CD4-positive, alpha-beta T cell treated with Interleukin-17A for 4 hours (primary cell): ENCODE results near the gene EPB41.
A peak's percentile ranks its signal among the peaks of the same experiment; 100 is the strongest.

Experiments
- DNase-seq: peaks from one replicate; pipeline ENCODE4 v3.0.0-alpha.2; 2020; ENCODE audit warnings: mixed read lengths

The EPB41 gene

DNA sequence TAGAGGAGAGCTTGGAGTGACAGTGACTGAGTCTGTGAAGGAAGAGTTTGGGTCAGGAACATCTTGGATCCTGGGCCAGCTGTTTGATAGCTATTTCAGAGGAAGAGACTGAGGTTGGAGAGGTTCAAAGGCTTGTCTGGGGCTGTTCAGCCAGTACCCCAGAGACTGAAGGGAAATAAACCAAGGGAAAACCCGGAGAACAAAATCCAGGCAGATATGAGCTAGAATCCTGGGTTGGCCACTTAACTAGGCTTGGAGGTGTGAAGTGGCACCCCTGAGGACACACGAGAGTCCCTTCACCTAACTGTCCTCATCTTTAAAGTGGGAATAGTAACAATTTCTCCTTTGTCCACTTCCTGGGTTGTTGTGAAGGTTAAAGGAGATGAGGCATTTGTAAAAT, 23.1 kb upstream of the EPB41 start:
- no peak for DNase-seq

DNA sequence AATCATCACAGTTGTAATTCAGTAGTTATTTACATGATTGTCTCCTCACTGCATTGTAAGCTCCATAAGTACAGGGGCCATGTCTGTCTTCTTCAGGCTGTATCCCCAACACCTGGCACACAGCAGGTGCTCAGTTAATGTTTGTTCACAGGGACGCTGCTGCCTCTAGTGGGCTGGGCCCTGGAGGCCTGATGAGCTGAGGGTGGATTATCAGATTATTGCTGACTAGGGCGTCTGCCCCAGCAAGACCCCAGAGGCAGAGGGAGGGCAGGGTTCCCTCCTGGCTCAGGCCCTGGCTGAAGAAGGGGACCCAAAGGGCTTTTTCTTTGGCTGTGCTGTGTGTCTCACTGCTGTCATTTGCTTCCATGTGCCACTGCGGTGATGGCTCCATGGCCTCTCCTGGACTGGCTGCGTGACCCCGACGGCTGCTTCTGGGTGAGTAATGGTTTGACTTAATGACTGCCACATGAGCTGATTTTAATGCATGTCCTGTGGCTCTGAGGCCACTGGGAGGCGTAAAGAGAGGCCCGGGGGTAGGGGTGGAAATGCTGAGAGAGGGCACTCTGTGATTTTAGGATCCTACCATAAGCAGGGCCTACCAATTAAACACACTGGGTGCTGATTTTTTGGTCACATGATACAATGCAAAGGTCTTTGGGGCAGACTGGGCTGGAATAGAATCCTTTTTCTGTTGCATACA, 20.8 kb upstream of the EPB41 start:
- peak; percentile 42 for DNase-seq

DNA sequence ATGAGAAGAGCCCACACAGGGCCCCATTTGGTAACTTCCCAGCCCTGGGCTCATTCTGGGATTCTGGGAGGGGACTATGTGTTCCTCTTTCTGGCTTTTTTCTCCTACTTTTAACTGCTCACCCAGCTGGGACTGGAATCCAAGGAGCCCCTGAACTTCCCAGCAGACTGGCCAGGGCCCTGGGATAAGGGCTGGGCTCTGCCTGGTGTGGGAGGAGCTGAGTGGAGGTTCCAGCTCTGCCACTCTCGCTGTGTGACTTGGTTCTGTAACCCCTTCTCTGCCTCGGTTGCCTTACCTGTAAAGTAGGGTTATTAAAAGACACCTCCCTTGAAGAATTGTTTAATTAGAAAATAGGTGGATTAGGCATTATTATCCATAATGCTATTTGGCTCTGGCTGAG, 19.6 kb upstream of the EPB41 start:
- DNase-seq: no peak

DNA sequence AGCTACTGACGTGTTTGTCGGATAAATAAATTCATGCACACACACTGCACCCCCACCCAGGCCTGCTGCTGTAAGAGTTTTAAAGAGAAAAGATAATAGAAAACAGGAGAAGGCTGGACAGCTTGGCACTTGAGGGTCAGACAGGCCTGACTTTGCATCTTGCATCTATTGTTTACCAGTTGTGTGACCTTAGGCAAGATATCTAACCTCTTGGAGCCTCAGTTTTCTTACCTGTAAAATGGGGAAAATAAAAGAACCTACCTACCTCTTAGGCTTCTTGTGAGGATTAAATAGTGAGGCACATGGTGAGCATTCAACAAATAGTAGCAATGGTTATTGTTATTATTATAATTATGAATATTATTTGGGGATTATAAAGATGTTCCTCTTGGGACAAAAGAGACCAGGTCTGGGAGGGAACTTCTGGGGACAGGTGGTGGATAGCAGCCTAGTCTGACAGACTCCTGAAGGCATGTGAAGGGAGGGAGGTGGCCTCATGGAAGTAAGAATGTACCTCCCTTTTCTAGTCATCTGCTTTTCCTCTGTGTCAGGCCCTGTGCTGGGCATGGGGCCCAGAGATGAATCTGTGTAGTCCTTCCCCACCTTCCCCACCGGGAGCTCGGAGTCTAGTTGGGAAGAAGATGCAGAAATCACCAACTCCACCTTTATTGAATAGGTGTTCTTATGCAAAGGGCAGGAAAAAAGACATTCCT, 18.3 kb upstream of the EPB41 start:
- no peak for DNase-seq

DNA sequence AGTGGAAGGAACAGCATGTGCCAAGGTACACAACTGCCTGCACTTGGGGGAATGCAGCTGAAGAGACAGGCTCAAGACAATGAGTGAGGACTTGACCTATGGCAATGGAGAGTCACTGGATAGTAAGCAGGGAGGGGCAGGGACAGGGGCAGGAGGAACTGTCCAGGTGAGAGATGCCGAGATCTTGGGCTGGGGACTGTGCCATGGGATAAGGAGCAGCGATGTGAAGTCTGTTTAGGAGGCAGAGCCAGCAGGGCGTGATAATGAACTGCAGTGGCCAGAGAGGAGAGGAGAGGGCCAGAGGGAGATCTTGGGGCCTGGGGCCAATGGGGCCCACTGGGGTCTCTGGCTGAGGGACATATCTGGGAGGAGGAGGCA, 17.8 kb upstream of the EPB41 start:
- no peak for DNase-seq

DNA sequence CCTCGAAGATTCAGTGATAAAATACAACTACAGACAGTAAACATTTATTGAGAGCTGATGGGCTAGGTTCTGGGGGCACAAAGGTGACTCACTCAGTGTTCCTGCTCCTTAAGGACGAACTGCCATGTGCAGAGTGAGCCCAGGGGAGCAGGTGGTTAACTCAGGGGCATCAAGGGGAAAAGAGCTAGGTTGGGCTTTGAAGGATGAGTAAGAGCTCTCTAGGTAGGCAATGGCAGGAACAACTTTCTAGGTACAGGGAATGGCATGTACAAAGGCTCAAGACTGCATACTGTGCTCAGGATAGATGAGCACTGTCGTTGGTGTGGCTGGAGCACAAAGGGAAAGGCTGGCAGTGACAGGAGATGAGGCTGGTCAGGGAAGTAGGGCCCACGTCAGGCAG, 16.6 kb upstream of the EPB41 start:
- no peak for DNase-seq

DNA sequence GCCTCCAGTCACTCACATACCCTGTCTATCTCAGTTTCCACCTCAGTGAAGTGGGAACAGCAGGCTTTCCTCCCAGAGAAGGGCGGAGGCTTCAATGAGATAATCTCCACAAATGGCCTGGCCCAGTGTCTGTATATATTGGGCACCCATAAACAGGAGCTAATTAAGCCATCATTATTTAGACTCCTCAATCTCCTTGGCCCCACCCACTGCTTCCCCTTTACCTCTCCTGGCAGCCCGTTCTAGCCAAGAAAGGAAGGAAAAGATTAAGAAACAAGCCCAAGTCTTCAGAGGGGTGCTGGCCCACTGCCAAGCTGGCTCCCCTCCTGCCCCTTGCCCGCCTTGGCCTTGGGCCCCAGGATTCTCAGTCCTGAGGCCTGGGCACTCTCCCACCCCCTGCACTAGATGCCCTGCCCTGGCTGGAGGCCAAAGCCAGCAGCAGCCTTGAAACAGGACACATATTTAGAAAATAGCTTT, 15.9 kb upstream of the EPB41 start:
- DNase-seq: no peak

DNA sequence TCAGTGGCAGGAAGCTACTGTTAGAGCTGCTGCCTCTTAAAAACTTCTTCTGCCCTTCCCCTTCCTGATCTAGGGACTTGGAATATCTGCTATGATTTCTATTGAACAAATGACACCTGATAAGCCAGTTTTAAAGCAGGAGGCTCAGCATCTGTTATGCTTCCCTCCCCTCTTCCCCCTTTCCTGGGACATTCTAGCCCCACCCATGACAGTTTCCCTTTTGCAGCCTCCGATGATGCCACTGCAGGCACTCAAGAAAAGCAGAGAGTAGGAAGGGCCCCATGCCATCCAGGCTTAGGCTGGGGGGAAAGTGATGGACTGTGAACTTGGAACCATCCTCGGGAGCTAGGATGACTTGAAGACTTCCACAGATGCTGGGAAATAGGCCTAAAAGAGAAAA, 15.1 kb upstream of the EPB41 start:
- no peak for DNase-seq

DNA sequence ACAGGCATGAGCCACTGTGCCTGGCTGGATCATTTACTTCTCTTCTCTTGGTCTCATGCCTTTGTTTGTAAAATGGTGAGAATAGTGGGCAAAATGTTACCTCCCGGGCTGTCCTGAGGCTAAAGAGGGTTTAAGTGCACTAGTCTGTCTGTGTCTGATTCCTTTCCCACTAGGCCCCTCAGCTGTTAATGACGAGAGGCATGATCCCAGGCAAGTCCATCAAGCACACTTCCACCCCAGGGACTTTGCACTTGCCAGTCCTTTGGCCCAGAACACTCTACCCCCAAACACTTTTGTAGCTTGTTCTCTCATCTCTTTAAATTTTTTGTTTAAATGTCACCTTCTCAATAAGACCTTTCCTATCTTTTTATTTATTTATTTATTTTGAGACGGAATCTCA, 13.8 kb upstream of the EPB41 start:
- no peak for DNase-seq

DNA sequence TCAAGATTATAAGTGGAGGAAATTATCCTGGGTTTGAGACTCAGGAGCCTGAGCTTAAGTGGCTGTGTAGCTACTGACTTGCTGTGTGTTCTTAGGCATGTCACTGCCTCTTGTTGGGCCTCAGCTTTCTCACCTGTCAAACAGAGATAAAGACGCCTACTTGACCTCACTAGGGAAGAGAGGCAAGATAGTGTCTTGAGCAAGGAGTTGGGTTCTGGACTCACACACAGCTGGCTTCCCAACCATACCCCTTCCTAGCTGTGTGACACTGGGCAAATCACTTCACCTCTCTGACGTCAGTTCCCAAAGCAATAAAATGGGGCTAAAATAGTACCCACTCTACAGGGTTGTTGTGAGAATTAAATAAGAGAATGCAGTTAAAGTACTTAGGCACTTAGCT, 11.6 kb upstream of the EPB41 start:
- DNase-seq: no peak

DNA sequence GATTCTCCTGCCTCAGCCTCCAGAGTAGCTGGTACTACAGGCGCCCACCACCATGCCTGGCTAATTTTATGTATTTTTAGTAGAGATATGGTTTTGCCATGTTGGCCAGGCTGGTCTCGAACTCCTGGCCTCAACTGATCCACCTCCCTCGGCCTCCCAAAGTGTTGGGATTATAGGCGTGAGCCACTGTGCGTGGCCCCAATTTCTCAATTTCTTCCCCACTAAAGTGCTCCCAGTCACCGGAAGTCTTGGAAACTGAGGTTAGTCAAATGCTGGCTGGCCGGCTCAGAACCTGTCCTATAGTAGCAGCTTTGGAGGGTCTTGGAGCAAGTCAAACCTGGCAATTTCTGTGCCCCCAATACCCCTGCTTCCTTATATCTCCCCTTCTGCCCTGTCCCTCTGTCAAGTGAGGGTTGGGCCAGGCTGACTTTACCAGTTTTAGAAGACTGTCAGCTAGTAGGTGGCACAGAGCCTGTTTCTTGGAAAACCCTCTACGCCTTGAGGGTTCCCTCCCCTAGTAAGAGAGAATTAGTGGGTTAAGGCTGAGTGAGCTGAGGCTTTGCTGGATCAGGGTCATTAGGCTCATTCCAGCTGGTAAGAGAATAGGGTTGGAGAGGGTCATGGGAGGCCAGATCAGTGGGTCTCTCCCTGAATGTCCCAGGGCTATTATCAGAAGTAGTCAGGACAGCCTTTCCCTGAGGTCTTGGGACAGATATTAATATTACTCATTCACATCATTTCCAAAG, 8.3 kb upstream of the EPB41 start:
- DNase-seq: no peak

DNA sequence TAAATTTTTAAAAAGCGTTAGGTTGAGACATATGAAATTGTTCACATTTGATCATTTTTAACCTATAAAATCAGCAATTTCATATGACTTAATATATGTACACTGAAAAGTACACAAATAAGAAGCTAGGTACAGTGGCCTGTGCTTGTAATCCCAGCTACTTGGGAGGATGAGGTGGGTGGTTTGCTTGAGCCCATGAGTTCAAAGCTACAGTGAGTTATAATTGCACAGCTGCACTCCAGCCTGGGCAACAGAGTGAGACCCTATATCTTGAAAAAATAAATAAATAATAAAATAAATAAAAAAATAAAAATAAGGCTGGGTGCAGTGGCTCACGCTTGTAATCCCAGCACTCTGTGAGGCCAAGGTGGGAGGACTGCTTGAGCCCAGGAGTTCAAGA, 5.2 kb upstream of the EPB41 start:
- no peak for DNase-seq

DNA sequence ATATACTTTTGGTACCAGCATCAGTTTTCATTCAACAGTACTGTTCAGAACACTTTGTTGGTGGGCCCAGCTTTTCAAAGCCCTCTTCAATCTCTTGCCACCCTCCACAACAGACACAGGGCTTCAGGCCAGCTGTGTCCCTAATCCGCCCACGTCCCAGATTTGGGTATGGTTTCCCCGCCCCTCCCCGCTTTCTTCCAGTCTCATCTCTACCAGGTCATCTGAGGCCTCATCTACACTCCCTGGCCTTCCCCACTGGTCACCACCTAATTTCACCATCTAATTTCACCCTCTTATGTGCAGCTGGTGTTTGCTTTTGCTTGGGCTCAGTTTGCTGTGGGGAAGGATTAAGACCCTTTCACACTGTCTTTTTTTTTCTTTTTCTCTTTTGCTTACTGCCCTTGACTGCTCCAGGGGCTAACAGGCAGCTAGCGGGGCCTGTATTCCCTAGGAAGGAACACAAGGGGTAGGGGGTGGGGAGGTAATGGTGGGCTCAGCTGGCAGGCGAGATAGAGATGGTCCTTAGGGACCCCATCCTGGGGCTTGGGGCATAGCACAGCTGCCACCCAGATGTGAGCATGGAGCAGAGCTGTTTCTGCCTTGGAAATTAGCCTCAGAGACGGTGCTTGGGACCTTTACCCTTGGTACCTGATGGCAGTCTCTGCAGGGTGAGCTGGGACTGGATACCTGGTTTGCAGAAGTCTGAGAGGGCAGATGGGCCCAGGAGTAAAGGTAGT, 3.8 kb upstream of the EPB41 start:
- DNase-seq: no peak

DNA sequence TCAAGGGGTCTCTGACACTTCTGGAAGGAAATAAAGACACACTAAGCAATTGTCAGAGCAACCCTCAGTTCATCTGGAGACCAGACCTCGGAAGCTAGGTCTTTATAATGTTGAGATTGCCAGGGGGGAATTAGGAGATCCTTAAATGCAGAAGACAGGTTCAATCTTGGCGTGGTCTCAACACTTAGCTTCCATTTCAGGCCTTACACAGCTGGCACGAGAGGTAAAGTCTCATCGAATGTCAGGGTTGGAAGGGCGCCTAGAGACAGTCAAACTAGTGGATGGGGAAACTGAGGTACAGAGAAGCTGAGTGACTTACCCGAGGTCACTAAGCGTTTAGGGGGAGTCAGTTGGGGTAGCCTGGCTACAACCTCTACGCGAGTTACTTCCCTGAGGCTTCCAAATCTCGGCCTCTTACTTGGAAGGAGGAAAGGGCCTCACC, 562 bp upstream of the EPB41 start:
- DNase-seq: no peak

DNA sequence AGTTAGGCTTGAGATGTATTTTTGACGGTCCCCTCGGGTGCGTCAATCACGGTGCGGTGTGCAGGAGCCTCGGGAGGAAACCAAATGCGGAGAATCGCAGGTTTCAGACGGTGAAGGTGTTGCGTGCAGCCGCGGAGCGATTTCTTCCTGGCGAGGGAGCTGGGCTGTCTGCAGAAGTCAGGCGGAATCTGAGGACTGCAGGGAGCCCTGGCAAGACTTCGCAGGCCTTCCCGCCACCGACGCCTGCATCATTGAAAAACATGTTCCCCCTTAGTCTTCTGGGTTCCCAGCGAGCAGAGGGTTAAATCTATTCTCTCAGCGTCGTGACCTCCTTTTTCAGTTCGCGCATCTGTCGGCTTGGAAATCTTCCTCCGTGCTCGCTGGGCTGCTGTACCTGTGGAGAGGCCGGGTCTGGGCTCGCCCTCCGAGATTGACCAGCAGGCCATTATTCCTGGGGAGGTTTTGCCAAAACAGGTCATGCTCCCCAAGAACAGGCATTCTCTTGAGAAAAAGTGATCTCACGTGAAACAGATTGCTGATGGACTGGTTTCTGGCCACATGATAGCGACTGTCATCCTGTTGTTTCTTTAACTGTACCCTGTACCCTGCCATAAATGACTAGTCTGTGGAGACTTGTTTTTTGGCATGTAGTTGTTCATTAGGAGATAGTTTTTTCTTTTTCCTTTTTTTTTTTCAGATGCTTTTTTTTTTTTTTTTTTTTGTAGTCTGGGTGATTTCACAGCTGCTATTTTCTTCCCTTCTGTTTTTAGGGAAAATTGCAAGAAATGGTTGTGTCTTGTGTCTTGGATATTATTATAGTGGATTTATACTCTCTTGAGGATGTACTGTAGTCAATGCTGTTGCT, 894 bp downstream of the EPB41 start:
- peak; percentile 68 for DNase-seq

DNA sequence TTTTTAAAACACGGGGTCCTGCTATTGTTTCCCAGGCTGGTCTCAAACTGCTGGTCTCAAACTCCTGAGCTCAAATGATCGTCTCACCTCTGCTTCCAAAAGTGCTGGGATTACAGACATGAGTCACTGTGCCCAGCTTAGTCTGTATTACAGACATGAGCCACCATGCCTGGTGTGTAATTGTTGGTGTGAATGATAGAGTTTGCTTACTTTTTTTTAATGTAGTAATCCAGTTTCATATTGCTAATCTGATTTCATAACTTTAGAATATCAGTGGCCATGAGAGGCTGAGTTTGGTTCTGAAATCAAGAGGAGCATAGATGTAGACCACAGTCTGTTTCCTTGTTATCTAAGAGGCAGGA, 3.4 kb downstream of the EPB41 start:
- peak; percentile 49 for DNase-seq

DNA sequence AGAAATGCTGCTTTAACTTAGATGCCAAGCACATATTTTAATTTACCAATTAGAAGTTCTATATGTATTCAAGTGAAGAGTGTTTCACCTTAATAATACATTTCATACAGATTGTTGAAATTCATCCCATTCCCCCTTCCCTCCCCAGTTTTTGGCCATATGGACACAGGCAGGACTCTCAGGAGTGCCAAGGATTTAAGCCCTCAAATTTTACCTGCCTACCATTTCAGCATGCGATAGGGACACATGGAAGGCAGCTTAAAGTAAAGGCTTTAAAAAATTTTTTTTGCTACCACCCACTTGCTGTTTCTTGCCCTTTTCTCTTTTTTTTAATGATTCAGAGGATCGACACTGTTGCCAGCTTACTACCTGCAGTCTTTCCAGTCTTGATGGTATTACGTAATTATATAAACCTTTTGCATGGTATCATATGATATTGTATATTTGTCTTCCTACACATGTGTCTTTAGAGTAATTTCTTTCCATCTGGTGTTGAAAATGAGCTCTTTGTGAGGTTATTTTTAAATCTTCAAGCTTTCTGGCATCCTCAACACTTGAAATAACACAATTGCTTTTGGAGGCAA, 7.0 kb downstream of the EPB41 start:
- no peak for DNase-seq

DNA sequence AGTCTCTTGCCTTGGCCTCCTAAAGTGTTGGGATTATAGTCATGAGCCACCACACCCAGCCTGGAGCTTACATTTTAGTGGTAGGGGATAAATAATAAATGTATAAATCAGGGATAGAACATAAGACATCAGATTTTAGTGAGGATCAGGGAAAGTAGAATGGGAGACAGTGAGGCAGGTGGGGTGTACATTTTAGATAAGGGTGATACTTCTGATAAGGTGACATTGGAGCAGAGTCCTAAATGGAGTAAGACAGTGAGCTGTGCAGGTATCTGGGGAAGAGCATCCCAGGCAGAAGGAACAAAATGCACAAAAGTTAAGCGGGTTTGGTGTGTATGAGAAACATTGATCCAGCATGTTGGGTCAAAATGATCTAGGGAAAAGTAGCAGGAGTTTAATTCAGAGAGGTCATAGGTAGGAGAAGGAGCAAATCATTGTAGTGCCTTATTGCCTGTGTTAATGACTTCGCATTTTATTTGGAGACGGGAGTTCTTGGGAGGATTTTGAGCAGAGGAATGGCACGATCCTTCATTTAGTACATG, 11.1 kb downstream of the EPB41 start:
- no peak for DNase-seq

DNA sequence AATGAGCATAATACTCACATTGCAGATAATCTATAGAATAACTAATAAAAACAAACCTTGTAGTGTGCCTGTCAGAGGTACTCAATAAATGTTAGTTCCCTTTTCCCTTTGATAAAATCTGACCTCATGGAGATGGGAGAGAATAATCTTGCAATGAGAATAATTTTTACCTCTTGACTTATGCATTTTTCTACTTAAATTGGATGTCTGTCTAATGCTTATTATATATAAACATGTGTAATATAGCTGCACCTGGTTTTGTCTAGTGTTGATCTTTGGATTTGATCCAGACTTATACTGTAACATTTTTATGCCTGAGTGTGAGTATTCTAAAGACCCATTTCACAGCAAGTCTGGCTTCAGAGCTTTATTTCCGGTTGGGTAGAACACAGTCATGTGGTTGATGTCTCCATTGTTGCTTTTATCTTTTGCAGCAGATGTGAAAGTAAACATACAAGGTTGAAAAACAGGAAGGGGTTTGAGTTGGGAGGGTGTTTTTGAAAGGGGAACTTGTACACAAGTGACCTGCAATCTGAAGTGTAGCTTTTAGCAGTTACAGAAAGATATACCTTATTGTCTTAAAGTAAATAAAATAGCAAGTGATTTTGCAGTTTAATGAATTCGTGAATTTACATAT, 12.4 kb downstream of the EPB41 start:
- peak; percentile 51 for DNase-seq

DNA sequence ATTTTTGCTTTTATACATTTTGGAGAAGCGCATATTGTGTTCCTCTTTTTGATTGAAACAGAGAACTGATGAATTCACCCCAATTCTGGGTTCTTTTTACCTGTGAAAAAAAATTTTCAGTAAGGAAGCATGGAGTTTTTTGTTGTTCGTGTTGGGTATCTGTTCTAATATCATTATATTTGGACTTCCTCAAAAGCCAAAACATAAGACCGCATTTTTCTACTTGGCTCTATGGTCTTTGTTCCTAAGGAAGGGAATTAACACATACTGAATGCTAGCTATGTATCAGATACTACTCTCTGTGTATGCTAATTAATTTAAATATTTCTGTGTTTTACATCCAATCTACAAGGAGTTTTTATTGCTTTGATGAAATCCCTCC, 12.9 kb downstream of the EPB41 start:
- no peak for DNase-seq

DNA sequence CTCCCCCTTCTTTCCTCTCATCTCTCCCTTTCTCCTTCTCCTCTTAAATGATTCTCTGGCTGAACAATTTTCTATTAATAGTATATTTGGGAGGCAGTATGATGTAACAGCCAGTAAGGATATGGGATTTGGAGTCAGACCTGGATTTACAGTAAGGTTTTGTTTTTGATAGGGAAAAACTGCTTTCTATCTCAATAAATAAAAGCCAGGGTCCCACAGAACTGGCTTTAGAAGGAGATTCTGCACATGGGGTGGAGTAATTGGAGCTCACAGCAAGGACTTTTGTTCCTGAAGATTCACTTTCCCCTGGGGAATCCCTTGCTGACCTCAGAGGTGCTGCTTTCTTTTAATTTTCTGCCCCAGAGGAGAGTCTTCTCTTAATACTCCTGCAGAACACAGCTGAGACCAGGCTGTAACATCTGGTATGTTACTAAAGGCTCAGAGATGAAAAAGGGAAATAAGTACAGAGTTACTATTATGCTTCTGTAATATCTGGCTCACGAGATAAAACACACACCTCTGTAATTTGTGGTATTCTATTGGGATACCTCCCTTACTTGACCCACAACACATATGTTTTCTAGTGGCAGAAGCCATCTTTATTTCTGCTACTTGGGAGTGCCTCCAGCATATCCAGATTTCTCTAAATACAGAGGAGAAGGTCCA, 13.4 kb downstream of the EPB41 start:
- no peak for DNase-seq
